SW 1271 (cell line): ENCODE data around the gene ODAD3.

Experiments used
- DNase-seq, 2 experiments: peaks; one replicate each; lab custom pipeline; 2025; lab: John Stamatoyannopoulos, UW

The ODAD3 gene

DNA sequence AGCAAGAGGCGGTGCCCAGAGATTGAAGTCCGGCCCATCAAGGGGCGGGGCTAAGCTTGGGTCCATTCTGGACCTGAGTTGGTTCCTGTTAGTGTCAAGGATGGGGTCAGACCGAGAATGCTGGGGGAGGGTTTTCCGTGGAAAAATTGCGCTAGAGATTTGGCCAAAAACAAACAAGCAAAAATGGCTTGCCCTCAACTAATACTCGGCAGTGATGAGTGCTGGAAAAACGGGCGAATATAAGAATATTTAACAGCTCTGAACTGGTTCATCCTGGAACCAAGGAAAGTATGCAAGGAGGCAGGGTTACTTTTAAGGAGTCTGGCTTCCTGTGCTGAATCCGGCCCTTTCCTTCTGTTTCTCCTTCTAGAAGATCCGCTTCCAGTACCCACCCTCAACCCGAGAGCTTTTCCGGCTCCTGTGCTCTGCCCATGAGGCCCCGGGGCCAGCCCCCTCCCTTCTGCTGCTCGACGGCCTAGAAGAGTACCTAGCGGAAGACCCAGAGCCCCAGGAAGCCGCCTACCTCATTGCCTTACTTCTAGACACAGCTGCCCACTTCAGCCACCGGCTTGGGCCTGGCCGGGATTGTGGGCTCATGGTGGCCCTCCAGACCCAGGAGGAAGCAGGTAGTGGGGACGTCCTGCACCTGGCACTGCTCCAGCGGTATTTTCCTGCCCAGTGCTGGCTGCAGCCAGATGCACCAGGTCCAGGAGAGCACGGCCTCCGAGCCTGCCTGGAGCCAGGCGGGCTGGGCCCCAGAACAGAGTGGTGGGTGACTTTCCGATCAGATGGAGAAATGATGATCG is 59.6 kb downstream of the ODAD3 start:
- no peak for DNase-seq

DNA sequence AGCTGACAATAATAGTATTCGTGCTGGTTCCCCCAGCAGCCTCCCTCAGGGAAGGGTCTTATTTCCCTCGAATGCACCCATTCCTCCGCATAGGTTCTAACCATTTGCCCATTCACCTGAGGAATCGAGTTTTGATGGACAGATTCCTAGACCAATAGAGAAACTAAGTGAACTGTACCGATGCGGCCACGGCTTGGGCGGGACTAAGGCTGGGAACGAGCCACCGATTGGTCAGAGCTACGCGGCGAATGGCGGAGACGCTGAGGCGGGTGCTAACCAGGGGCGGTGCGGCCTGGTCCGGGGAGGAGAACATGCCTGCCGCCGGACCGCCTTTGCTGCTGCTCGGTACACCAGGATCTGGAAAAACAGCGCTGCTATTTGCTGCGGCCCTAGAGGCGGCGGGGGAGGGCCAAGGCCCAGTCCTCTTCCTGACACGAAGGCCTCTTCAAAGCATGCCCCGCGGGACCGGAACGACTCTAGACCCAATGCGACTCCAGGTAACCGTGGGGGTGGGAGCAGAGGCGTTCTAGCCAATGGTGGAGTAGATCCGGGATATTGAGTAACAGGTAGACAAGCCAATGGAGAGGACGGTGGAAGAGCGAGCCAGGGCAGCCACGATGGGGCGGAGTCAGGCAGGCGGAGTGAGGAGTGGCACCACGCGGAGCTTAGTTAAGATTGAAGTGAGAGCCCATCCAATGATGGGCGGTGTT is 60.3 kb downstream of the ODAD3 start, which contains the start of gene SWSAP1:
TSS of gene SWSAP1 (plus strand) at position 234 of the 710 bp plus-strand sequence. CDS start at position 249, 15 bp downstream.
- DNase-seq, result peak; percentile 98 to 100

DNA sequence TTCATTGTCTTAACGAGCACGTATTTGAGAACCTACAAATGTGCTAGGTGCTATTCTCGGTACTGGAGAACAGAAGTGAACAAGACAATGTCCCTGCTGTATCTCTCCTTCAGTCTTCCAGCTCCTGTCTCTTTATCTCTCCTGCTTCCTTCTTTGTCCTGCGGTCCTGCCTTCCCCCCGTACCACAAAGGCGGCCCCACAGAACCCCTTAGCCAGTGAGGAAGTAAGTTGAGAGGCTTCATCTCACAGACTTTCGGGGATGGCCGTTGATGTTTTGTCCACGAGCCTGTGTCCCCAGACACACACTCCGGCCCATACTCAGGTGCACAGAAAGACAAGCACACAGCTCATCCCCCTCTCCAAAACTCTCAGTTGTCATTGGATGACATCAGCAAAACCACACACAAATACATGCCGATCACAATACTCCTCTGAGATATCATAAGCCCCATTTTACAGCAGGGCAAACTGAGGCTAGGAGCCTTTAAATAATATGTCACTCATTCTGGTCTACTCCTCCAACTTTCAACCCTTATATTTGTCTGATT is 61.0 kb downstream of the ODAD3 start:
- DNase-seq, result no peak

DNA sequence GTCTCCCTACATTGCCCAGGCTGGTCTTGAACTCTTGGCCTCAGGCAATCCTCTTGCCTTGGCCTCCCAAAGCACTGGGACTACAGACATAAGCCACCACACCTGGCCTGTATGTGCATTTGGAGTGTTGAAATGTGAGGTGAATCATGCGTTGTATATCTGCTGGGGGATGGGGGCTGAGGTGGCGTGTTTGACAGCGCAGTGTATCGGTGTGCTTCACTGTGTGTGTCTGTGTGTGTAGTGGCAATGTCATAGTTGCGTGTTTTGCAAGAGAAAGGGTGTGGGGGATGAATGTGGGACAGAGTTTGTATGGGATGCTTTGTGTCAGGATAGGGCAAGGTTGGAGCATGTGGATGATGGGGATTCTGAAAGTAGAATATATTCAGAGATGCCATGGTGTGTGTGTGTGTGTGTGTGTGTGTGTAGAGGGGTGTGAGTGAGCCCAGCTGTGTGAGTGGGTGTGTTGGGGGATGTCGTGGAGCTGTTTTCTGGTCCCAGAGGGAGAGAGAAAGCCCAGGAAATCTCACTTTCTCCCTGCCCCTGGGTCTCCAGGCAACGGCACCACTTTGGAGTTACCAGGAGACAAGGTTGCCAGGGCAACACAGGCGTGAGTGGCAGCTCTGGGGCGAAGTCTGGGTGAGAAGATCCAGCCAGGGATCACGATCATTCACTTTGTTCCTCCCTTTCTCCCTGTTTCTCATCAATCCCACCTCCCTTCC is 61.6 kb downstream of the ODAD3 start:
- DNase-seq, result no peak

DNA sequence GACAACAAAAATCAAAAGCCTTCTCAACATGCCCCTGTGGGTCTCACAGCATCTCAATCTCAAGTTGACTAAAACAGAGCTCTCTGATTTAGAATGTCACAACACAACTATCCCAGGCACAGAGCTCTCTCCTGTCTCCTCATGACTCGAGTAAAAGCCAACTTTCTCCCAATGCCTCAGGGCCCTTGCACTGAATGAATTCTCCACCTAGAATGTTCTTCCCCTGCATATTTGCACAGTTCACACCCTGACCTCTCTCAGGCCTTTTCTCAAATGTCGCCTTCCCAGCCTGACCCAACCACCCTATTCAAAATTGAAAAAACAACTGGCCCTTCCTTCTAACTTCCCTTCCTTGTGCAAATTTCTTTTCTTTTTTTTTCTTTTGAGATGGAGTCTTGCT is 64.2 kb downstream of the ODAD3 start:
- DNase-seq, result no peak
